ENCODE results near the gene CD5L.

The CD5L gene

GRCh38 chr1:157841708-157842107 lies at the start of gene CD5L:
CD5L (minus strand) TSS chr1:157841808; CDS start chr1:157841701, 107 bp downstream.
- no peak for DNase-seq

- DNase-seq: no peak
These were observed 41.0 kb upstream of the CD5L start for GRCh38 chr1:157882580-157882979.

- no peak for DNase-seq
These were observed 39.0 kb upstream of the CD5L start for GRCh38 chr1:157880621-157881020.

- peak in 1 of 2 donors; percentile 1 for DNase-seq
These were observed 36.5 kb upstream of the CD5L start for GRCh38 chr1:157878059-157878458.

GRCh38 chr1:157870490-157870889 lies 28.9 kb upstream of the CD5L start:
- DNase-seq: no peak

GRCh38 chr1:157868654-157869053 lies 27.0 kb upstream of the CD5L start:
- DNase-seq: no peak

DNA sequence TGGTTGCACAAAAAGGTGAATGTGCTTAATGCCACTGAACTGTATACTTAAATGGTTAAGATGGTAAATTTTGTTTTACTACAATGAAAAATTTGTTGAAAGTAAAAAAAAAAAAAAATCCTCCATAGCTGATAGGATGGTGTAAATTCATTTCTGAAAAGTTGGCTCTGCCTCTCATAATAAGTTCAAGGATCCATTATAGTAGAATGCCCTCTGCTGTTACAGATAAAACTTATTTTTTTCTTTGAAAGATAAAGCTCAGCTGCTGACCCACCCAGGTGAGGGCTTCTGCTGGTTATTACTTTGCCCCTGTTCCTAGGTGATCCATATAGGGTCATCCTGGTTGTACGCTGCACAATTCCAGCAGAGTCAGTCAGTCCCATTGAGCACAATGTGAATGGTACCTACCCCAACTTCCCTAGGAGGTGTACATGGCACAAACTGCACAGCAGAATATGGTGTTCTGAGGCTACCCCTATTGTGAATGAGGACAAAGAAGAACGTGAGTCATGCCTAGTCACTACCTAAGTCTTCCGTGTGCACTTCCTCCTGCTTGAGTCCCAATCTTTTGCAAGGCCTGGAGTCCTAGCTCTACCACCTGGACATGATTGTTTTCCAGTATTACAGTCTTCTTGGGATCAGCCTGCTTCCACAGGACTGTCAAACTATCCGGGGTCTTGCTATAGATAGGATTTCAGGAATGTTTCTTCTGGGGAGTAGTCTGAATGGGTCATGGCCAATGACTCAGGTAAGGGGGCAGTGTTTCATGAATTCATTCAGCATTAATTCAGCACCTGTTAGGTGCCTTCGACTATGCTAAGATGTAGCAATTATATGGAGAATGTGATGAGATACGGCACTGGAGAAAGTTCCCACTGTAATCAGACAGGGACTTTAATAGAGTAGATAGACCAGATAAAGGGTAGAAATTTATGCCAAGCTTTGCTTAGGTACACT lies 20.8 kb upstream of the CD5L start:
- DNase-seq: no peak

GRCh38 chr1:157856538-157856937 lies 14.9 kb upstream of the CD5L start:
- no peak for DNase-seq

DNA sequence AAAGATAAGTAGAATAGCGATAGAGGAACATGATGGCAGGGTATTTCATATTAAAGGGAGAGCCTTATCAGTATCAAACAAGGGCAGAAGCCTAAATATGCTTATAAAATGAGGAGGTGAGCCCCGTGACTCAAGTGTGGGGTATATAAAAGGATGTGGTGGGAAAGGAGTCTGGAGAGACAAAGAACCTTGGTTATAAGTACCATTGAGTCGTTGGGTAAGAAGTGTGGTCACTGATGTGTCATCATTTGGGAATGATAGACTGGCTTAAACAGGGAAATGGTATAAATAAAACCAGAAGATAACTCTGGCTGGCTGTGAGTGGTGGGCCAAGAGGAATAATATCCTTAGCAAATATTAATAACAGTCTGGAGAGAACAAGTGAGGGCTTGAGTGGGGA lies 10.9 kb upstream of the CD5L start:
- DNase-seq: no peak

- peak in 1 of 2 donors; percentile 13 for DNase-seq
These were observed 7.7 kb upstream of the CD5L start for GRCh38 chr1:157849229-157849875.

- no peak for DNase-seq
These were observed 2.7 kb upstream of the CD5L start for GRCh38 chr1:157844089-157844830.

DNA sequence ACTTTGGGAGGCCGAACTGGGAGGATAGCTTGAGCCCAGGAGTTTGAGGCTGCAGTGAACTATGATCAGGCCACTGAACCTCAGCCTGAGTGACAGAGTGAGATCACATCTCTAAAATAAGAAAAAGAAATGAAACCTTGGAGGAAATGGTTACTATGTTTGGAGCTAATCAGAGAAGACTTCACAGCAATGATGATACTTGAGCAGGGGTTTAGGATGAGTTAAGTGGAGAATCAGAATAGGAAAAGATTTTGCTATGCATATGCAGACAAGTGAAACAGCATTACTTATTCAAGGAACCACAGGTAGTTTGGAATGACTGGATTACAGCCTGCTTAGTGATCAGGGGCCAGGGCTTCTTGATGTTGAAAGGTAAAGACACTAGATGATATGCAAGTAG lies 1.3 kb upstream of the CD5L start:
- no peak for DNase-seq

- no peak for DNase-seq
These were observed 2.6 kb downstream of the CD5L start for GRCh38 chr1:157838966-157839365.

DNA sequence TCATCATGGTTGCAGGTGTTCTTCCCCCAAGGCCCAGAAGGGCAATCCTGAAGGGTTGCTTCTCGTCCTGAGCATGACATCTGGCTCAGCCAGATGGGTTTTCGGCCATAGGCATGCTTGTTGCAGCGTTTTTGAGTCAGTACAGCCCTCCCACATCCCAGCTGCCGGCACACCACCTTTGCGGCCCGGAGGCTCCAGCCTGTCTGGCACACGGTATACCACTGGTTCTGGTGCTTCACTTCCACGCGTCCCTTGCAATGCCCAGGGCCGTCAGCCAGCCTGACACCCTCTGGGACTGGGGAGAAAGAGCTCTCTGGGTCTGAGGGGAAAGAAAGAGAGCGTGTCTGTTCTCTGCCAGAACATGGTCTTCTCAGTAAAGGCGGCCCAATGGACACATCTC lies 7.2 kb downstream of the CD5L start:
- no peak for DNase-seq

- DNase-seq: no peak
These were observed 8.5 kb downstream of the CD5L start for GRCh38 chr1:157833145-157833544.

DNA sequence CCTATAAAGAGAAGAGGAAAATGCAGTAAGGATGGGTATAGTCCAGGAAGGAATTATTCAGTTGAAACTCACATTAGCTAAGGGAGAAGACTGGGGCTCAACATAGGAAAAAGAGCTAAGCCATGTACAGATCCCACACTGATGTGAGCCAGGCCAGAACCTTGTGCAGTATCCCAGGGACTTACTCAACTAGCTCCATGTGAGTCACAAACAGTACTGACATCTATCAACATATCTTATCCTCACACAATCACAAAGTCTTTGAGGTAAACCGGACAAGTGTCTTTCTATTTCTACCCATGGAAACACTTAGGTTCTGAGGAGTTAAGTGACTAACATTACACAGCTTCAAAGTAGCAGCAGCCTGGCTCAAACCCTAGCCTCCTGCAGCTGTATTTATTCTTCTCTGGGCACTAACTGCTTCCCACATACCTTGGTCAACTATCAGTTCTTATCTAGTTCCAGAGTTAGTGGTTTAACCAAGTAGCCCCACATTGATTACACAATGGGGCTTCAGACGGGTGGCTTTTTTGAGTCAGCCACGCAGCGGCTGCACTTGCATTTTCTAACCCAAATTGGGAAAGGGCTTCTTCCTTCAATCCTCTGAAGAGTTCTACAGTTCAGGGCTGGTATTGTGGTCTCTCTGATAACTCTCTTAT lies 9.5 kb downstream of the CD5L start:
- DNase-seq: no peak

GRCh38 chr1:157830887-157831286 lies 10.7 kb downstream of the CD5L start:
- DNase-seq: no peak

GRCh38 chr1:157829711-157830110 lies 11.9 kb downstream of the CD5L start:
- no peak for DNase-seq

- no peak for DNase-seq
These were observed 12.4 kb downstream of the CD5L start for GRCh38 chr1:157829210-157829609.

- DNase-seq: no peak
These were observed 21.3 kb downstream of the CD5L start for GRCh38 chr1:157820299-157820698.

GRCh38 chr1:157819896-157820295 lies 21.7 kb downstream of the CD5L start, which contains the start of gene FCRL1:
FCRL1 (minus strand) TSS chr1:157820120; CDS start chr1:157820037, 83 bp downstream.
- peak in 1 of 2 donors; percentile 26 for DNase-seq

DNA sequence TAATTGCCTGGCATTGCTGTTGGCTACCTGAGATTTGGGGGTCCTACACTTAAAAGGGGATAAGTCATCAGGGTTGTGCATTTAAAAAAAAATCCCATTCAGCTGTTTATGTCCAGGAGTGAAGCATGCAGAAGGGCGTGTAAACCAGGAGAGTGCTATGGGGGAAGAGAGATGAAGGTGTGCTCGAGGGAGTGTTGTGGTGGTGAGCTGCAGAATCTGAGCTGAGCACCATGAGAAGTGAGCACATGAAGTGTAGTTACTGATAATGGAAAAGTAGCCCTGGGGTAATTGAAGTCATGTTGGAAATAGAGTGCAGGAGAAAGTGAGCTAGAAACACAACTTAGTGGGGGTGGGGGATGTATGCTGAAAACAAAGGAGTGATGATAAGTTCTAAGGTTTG lies 22.4 kb downstream of the CD5L start:
- DNase-seq: no peak

- DNase-seq: no peak
These were observed 28.3 kb downstream of the CD5L start for GRCh38 chr1:157813269-157813668.
